NOMO-1 treated with DMSO at 0.1 percent for 48 hours (cell line): ENCODE results near the gene ACY1.

Experiments used
- DNase-seq: peaks from one replicate; lab custom pipeline; 2025; ENCODE audit not compliant: unreplicated experiment; lab: John Stamatoyannopoulos, UW

Gene ACY1

DNA sequence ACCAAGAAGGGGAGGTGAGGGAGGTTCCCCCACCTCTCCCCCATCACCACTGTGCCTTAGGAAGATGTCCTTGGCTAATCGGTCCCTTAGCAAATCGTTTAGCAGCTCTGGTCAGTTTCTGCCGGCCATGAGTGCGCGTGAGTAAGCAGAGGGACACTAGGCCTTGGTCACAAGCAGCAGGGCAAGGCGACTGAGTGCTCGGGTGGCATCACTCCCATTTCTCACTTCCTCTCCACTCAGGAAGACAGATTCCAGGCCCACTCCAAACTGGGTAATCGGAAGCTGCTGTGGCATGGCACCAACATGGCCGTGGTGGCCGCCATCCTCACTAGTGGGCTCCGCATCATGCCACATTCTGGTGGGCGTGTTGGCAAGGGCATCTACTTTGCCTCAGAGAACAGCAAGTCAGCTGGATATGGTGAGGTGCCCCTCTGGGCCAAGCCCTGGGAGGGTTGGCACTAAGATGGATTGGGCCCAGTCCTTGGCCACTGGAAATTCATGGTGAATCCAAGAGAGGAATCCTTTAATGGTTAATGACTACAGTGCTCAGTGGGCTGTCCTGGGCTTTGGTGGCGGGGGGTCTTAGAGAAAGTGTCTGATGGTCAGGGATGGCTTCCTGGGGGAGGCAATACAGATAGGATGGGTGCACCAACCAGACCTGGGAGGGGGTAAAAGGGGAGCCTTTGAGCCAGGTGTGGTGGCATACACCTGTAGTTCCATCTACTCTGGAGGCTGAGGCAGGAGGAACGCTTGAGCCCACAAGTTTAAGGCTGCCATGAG is 37.2 kb upstream of the ACY1 start:
- DNase-seq: no peak

DNA sequence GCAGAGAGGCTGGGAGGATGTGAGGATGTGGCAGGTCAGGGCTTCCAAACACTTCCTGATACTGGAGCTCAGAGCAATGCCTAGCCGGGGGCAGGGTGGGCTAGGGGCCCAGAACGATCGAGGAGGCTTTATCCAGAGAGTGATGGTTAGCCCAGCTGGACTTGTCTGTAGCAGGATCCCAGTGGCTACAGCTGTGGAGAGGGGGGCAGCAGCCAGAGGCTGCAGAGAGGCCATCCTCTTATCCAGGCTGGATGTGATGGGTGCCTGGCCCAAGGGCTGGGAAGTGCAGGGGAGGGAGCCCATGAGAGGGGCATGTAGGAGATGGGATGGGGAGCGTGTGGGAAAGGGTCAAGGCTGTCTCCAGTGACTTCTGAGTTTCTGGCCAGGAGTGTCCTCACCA is 36.5 kb upstream of the ACY1 start:
- no peak for DNase-seq

DNA sequence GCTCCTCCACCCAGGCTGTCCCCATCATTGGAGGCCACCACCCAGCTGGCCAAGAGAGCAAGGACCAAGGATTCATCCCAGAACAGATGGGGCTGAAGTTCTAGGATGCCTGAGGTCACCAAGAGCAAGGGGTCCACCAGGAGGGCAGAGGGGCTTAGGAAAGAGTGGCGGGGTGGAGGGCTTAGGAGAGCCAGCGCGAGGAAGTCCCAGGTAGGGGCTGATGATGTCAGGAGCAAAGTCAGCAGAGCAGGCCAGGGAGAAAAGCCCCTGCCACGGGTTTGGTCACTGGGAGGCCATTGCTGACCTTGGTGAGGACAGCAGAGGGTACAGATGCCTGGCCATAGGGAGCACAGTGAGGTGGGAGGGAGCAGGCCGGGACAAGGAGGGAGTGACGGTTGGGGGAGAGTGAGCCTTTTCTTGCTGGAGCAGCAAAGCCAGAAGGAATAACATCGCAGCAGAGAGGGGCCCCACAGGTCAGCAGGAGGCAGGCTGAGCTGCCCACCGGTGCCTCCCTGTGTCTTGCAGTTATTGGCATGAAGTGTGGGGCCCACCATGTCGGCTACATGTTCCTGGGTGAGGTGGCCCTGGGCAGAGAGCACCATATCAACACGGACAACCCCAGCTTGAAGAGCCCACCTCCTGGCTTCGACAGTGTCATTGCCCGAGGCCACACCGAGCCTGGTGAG is 36.0 kb upstream of the ACY1 start:
- DNase-seq: no peak

DNA sequence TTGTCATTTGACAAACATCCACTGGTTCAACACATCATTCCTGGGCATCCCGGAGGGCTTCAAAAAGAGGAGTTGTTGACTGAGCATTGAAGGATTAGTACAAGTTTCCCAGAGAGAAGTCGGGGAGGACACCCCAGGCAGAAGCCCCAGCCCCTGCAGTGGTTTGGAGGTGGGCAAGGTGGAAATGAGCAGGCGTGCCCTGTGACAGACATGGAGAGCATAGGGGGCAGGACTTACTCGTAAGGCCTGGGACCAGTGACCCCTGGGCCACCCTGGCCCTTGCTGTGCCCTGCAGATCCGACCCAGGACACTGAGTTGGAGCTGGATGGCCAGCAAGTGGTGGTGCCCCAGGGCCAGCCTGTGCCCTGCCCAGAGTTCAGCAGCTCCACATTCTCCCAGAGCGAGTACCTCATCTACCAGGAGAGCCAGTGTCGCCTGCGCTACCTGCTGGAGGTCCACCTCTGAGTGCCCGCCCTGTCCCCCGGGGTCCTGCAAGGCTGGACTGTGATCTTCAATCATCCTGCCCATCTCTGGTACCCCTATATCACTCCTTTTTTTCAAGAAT is 35.2 kb upstream of the ACY1 start:
- no peak for DNase-seq

DNA sequence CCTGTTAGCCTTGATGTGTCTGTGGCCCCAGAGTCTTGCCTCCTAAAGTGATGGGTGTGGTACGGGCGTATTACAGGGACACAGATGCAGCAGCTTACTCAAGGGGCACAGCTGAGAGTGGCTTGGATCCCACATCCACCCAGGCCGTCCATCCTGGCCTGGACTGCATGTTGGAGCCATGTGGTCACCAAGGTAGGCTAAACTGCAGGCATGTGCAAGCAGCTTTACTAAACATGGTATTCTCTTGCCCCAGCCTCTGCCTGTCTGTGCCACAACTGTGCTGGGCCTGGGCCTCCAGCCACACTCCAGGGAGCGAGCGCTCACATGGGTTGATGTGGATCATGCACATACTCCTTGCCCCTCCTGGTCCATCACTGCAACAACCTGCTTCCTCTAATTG is 34.2 kb upstream of the ACY1 start:
- DNase-seq: no peak

DNA sequence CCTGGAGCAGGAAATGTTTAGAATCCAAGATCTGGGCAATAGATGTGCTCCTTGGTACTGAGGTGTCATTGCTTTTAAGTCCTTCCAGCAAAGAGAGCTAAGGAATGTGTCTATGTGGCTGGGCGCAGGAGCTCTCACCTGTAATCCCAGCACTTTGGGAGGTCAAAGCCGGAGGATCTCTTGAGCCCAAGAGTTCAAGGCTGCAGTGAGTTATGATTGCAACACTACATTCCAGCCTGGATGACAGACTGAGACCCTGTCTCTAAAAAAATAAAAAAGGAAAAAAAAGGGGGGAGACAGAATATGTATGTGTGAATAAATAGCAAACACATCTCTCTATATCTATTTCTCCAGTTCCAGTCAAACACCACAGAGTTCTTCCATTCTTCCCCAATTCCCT is 32.4 kb upstream of the ACY1 start:
- no peak for DNase-seq

DNA sequence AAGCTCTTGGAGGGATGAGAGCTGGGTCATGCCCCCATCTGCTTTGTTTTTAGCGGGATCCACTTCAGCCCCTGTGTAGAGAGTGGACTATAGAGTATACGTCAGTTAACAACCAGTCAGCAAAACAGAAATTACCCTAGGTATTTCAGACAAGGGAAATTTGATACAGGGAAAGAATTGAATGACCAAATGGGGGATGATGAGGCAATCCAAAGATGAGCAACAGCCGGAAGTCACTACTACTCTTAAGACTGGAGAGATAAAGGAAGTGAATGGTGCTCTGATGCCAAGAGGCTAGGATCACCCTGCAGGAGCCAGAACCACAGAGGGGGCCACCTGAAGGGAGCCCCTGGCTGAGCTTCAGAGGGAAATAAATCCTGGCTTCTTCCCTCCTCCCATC is 29.9 kb upstream of the ACY1 start:
- DNase-seq: peak; percentile 82

DNA sequence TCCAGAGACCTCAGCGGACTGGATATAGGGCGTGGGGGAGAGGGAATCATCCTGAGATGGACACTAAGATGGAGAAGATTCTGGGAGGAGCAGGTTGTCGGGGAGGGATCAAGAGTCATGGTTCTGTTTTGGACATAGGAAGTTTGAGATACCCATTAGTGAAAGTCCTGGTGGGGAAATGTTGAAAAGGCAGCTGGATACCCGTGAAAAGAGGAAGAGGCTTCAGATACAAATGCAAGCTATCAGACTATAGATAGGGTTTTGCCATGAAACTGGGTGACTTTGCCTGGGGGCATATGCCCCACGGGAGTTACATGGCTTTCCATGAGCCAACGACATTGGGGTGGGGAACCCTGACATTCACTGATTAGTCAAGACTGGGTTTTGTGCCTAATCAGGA is 29.2 kb upstream of the ACY1 start:
- DNase-seq: peak; percentile 63

DNA sequence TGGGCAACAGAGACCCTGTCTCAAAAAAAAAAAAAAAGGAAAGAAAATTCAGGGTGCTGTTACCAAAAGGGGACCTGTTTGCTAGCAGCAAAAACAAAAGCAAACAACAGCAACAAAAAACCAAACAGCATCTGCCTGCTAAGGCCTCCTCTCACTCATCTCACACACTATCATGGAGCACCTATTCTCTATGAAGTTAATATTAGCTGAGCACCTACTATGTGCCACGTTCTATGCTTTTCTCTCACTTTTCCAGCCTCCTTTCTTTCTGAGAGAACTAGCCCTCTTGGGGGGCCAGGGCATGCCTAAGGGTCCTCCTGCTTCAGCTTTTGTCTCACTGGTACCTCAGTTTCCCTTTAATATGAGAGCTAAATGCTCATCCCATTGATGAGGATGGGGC is 28.6 kb upstream of the ACY1 start:
- no peak for DNase-seq

DNA sequence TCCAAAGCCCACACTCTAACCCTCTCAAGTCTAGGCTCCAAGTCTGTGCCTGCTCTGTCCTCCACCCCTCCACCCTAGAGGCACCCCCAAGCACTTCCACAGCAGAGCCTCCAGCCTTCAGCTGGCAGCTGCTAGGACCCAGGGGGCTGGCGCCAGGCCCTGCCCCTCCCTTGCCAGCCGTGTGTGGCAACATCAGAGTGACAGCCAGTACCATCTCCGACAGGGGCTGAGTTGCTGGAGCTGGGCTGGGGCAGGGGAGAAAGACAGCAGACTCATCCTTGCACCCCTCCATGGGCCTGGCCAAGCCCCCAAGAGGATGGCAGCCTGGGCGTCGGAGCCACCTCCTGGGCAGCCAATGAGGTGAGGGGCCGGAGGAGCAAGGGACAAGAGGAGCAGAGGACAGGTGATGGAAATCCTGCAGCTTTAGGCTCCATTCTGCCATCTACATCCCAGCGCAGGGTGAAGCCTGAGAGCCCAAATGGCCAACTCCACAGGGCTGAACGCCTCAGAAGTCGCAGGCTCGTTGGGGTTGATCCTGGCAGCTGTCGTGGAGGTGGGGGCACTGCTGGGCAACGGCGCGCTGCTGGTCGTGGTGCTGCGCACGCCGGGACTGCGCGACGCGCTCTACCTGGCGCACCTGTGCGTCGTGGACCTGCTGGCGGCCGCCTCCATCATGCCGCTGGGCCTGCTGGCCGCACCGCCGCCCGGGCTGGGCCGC is 28.0 kb upstream of the ACY1 start, which contains the start of gene GPR62:
GPR62 (plus strand) TSS at position 207 of the 718 bp plus-strand sequence; CDS start at position 479, 272 bp downstream.
- no peak for DNase-seq

DNA sequence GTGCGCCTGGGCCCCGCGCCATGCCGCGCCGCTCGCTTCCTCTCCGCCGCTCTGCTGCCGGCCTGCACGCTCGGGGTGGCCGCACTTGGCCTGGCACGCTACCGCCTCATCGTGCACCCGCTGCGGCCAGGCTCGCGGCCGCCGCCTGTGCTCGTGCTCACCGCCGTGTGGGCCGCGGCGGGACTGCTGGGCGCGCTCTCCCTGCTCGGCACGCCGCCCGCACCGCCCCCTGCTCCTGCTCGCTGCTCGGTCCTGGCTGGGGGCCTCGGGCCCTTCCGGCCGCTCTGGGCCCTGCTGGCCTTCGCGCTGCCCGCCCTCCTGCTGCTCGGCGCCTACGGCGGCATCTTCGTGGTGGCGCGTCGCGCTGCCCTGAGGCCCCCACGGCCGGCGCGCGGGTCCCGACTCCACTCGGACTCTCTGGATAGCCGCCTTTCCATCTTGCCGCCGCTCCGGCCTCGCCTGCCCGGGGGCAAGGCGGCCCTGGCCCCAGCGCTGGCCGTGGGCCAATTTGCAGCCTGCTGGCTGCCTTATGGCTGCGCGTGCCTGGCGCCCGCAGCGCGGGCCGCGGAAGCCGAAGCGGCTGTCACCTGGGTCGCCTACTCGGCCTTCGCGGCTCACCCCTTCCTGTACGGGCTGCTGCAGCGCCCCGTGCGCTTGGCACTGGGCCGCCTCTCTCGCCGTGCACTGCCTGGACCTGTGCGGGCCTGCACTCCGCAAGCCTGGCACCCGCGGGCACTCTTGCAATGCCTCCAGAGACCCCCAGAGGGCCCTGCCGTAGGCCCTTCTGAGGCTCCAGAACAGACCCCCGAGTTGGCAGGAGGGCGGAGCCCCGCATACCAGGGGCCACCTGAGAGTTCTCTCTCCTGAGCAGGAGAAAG is 27.2 kb upstream of the ACY1 start:
- no peak for DNase-seq

DNA sequence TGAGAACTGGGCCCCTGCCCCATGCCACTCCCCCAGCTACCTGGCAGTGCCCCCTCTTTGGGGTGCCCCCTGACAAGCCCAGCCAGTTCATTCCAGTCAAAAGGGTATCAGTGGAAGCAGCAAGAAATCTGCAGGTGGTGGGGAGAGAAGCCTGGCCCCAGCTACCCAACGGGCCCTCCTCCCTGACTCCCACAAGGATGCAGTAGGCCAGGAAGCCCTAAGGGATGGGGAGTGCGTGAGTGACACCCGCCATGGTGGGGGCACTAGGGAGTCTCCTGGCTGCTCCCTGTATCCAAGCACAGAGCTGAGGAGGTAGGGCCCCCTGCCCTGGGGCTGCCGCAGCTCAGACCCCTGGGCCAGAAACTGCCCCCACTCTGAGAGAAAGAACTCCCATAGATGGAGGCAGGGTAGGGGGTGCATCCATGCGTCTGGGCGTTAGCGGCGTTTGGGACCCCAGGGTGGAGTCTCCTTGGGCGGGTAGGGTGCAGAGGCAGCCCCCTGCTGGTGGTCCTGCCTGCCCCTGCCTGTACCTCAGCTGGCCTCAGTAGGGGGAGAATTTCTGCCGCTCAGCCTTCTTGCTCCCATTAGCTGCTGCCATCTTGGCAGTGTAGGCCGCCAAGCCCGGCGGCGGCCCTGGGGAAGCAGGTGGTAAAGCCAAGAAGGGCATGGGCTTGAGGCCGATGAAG is 25.7 kb upstream of the ACY1 start:
- no peak for DNase-seq

DNA sequence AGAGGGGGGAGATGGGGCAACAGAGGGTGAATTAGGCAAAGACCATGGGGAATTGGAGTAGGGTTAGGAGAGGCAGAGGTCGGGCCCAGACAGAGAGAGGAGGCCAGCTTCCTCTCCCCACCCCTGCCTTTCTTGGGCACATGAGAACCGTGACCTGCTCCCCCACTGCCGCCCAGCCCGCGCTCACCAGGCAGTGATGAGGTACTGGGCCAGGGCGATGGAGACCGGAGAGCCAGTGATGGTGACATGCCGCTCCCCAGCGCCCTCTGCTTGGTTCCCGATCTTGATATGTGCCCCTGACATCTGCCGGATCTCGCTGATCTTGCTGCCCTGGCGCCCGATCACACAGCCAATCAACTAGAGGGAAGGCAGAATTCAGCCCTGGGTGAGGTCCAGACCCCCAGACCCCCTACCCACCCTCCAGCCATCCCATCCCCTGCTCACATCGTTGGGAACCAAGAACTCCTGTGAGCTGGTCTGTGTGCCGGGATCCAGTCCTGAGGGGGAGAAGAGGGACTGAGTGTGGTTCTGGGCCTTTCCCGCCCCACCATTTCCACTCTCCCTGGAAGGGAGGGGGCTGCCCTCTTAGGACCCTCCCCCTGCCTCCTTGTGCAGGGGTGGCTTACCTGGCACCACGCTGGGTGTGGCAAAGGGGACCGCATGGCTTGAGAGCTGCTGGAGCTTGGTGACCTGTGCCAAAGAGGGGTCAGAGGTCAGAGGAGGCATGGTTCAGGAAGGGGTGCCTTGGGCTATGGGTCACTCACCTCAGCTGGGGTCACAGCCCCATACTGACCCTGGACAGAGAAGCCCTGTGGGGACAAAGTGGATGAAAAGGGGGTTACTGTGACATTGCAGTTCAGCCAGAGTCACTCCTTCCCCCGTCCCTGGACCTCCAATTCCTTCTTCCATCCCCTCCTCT is 24.5 kb upstream of the ACY1 start:
- no peak for DNase-seq

DNA sequence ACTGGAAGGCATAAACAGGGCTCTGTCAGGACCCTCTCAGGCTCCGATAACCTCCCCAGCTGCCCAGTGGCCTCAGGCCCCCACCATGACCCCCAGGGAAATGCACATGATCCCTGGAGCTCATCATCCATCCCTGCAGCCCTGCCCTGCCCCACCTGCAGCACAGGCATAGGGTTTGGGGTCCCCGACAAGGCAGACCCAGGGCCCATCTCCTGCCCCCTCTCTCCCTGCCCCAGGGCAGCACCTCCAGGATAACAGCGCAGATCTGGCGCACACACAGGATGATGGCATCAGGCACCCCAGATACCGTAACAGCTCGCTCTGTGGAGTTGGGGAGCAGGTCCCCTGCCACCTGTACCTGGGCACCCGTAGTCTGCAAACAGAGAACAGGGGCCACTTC is 23.7 kb upstream of the ACY1 start:
- DNase-seq: no peak

DNA sequence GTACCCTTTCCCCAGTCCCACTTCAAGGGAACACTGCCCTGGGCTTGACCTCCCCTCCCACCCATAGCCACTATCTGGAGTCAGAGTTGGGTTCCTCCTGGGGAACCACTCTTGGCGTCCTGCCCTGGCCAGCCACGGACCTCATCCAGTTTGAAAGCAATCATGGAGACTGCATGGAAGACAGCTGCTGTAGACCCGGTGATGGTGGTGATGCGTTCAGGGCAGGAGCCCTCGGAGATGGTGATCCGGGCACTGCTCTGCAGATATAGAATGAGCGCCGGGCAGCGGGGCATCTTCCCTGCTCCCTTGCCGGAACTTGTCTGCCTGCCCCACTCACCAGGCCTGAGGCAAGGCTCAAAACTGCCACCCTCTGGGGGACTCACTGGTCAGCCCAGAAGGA is 22.9 kb upstream of the ACY1 start:
- DNase-seq: no peak

DNA sequence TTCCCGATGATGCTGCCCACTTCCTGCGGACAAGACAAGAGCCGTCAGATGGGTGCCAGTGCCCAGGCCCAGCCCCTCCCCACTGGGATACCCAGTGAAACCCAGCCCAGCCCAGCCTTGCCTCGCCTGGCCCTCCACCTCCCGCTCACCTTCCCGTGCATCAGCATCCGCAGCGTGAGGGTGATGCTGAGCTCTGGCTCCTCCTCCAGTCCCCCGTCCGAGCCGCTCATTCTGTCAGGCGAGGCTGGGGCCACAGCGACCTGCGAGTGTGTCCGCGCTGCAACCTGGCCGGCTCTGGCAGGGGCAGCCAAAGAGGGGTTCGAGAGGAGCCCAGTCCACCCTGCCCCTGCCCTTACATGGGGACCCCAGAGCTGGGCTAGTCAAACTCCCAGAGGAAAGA is 22.3 kb upstream of the ACY1 start:
- no peak for DNase-seq

DNA sequence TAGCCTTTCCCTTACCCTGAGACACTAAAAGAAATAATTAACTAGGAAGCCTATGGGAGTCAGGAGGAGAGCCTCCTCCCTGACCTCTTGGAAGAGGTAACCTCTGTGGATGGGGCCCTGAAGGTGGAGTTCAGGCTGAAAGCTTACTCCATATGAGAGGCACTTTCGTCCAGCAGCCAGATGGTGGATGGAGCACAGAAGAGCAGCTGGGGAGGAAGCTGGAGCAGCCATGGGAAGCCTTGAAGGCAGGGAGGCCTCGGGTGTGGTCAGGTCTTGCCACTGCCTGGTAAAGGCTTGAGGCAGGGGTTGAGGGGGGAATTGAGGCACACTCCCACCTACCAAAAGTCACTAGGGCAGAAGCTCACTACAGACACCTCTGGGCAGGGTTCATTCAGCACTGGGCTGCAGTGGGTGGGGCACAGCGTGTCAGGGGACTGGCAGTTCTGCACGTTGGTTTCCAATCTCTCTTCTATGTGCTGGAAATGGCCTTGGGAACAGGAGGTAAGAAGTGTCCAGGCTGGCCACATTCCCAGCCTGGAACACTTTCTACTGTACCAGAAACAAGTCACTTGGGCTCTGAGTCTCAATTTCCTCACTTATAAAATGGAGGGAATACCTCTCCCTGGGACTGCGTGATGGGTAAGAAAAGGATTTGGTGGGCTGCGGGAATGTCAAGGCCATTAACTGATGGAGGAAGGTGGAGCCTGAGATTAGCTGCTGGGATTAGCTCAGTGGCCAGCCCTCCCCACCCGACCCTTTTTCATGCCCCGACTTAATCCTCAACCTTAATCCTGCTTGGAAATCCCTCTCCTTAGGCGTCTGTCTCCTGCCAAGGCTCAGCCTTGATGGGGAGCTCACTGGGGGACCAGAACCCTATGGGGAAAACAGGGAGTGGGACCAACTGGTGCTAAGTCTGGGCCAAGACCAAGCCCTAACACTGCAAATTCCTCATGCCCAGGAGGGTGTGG is 21.4 kb upstream of the ACY1 start:
- no peak for DNase-seq
